GM13977 (cell line): ENCODE results near the gene MICU1.

ENCODE experiments used
- DNase-seq: peaks from one replicate; pipeline ENCODE4 v3.0.0; 2012; ENCODE audit warnings: low spot score
- CTCF ChIP-seq: IDR thresholded peaks from 2 replicates; pipeline ENCODE4 v1.5.1; 2012; ENCODE audit warnings: mild to moderate bottlenecking, control low read depth; ENCODE audit not compliant: insufficient read depth; ENCODE audit errors: extremely low read depth, missing control alignments
- in situ Hi-C: fragments of 300-500 bp; cut with MboI; formaldehyde crosslinking; loops from one replicate; pipeline ENCODE4 v1.12.0; 2022; ENCODE audit warnings: low sequenced_read_pairs, low pct_unique_long_range_greater_than_20kb, mixed read lengths, inconsistent platforms; ENCODE audit not compliant: unreplicated experiment

The MICU1 gene

GRCh38 chr10:72539137-72539536 is 86.7 kb downstream of the MICU1 start:
- in situ Hi-C loops = no loop called here
- no peak for TF ChIP-seq CTCF
- DNase-seq = no peak

- in situ Hi-C loops = no loop called here
- no peak for DNase-seq
- no peak for TF ChIP-seq CTCF
Measured at GRCh38 chr10:72525689-72526088, 100.2 kb downstream of the MICU1 start.

GRCh38 chr10:72525277-72525676 is 100.6 kb downstream of the MICU1 start:
- no peak for DNase-seq
- TF ChIP-seq CTCF = no peak
- in situ Hi-C loops = no loop called here

- in situ Hi-C loops = no loop called here
- TF ChIP-seq CTCF = no peak
Measured at GRCh38 chr10:72524489-72524888, 101.4 kb downstream of the MICU1 start.

GRCh38 chr10:72523932-72524396 is 101.9 kb downstream of the MICU1 start:
- no peak for DNase-seq

More at GRCh38 chr10:72524489-72524888, 101.4 kb downstream of the MICU1 start:
- DNase-seq = no peak

GRCh38 chr10:72523062-72523461 is 102.8 kb downstream of the MICU1 start:
- no peak for DNase-seq
- TF ChIP-seq CTCF = no peak
- in situ Hi-C loops = no loop called here

More at GRCh38 chr10:72523932-72524396, 101.9 kb downstream of the MICU1 start:
- in situ Hi-C loops = no loop called here
- TF ChIP-seq CTCF = no peak

- DNase-seq = no peak
- in situ Hi-C loops = no loop called here
- no peak for TF ChIP-seq CTCF
Measured at GRCh38 chr10:72517244-72517643, 108.6 kb downstream of the MICU1 start.
